ENCODE results near the gene C1QTNF8.

GRCh38 chr16:1109648-1110047, 13.6 kb upstream of the C1QTNF8 start:
- TF ChIP-seq CTCF (IDR thresholded peaks at IDR 0.05; ENCODE audit: low read depth, low read length, missing input control) (no peak), RAD21 (IDR thresholded peaks at IDR 0.05) (no peak), SP1 (IDR thresholded peaks at IDR 0.05) (no peak), RXRA (IDR thresholded peaks at IDR 0.05) (no peak), ATF3 (IDR thresholded peaks at IDR 0.05) (no peak)

All from liver (tissue), 3 donors.